Smooth muscle cell (in vitro differentiated cells): Measurements from ENCODE around the gene GLDN. TPM values are rescaled to one million over a fixed set of nuclear protein-coding genes. Genes with fewer than 3 reads are reported as not detected.

ENCODE experiments used
- DNase-seq: peaks from one replicate; lab custom pipeline; 2025; ENCODE audit not compliant: unreplicated experiment; lab: John Stamatoyannopoulos, UW
- H2AFZ ChIP-seq: fragments of 200-600 bp; sonication (generic); 2 replicates; pipeline ENCODE4 v1.6.0; 2016; ENCODE audit warnings: antibody characterized with exemption, low read depth, mild to moderate bottlenecking
- H3F3A ChIP-seq: fragments of 200-600 bp; sonication (generic); 2 replicates; pipeline ENCODE4 v1.6.0; 2017; ENCODE audit warnings: antibody characterized with exemption, low read depth
- H3K27ac ChIP-seq: fragments of 200-600 bp; sonication (generic); 2 replicates; pipeline ENCODE4 v1.5.1; 2016; ENCODE audit warnings: low read depth, mild to moderate bottlenecking
- H3K27me3 ChIP-seq: fragments of 200-600 bp; sonication (generic); 2 replicates; pipeline ENCODE4 v1.6.1; 2016; ENCODE audit warnings: low read depth, mild to moderate bottlenecking
- H3K36me3 ChIP-seq: fragments of 200-600 bp; sonication (generic); 2 replicates; pipeline ENCODE4 v1.5.1; 2016; ENCODE audit warnings: low read depth
- H3K4me1 ChIP-seq: fragments of 200-600 bp; sonication (generic); 2 replicates; pipeline ENCODE4 v1.5.1; 2016; ENCODE audit warnings: low read depth
- H3K4me2 ChIP-seq: fragments of 200-600 bp; sonication (generic); 2 replicates; pipeline ENCODE4 v1.6.0; 2016; ENCODE audit warnings: mild to moderate bottlenecking
- H3K4me3 ChIP-seq: fragments of 200-600 bp; sonication (generic); 2 replicates; pipeline ENCODE4 v1.5.1; 2016; ENCODE audit warnings: mild to moderate bottlenecking
- H3K79me2 ChIP-seq: fragments of 200-600 bp; sonication (generic); 2 replicates; pipeline ENCODE4 v1.6.0; 2016; ENCODE audit warnings: low read depth, mild to moderate bottlenecking
- H3K9ac ChIP-seq: fragments of 200-600 bp; sonication (generic); 2 replicates; pipeline ENCODE4 v1.6.0; 2016; ENCODE audit warnings: low read depth
- H3K9me3 ChIP-seq: fragments of 200-600 bp; sonication (generic); replicated peaks from 2 replicates; pipeline ENCODE4 v1.5.1; 2016; ENCODE audit warnings: low read depth
- H4K20me1 ChIP-seq: fragments of 200-600 bp; sonication (generic); 2 replicates; pipeline ENCODE4 v1.6.0; 2016; ENCODE audit warnings: low read depth
- CTCF ChIP-seq: fragments of 200-600 bp; sonication (generic); IDR thresholded peaks from 2 replicates; pipeline ENCODE4 v1.5.1; 2017; ENCODE audit warnings: borderline replicate concordance, mild to moderate bottlenecking, antibody characterized with exemption; ENCODE audit not compliant: insufficient read depth, poor library complexity, severe bottlenecking
- WGBS: methylation state at CpG from one replicate; pipeline ENCODE4 v1.1.7; 2016; ENCODE audit warnings: low lambda C conversion rate; 5-methylcytosine and 5-hydroxymethylcytosine counted together
- polyA plus RNA-seq: library from polyadenylated mRNA; unstranded; fragments of >200 nt; fragmentation: Nextera tagmentation; extraction: Ambion mirVana; gene quantifications from 2 replicates; pipeline ENCODE4 v1.2.1, GENCODE V29; 2016
- total RNA-seq: library from RNA; depleted of rRNA; stranded (reverse); fragments of >200 nt; gene quantifications from 2 replicates; pipeline ENCODE4 v1.2.3, GENCODE V29; 2014

Gene GLDN
- total and polyA plus RNA-seq, 2 experiments from 2014 or later: 0.18 to 0.81 TPM

GRCh38 chr15:51316636-51317035 lies 24.8 kb upstream of the GLDN start:
- H3K36me3 ChIP-seq: no peaks in the 10 kb centered on the region
- no peaks in the 10 kb centered on the region for H3K4me1 ChIP-seq
- no peak for TF ChIP-seq CTCF
- H3K79me2 ChIP-seq: no peaks in the 10 kb centered on the region
- H3F3A ChIP-seq: no peaks in the 10 kb centered on the region
- H3K9ac ChIP-seq: no peak overlapping the region
- no peak overlapping the region for H3K4me2 ChIP-seq
- no peak overlapping the region for H3K27ac ChIP-seq
- H3K27me3 ChIP-seq: no peaks in the 10 kb centered on the region
- no peaks in the 10 kb centered on the region for H4K20me1 ChIP-seq
- DNase-seq: no peak
- H3K9me3 ChIP-seq: no peaks in the 10 kb centered on the region
- H2AFZ ChIP-seq: no peak overlapping the region
- no peak overlapping the region for H3K4me3 ChIP-seq
- 100% methylated on average over 1 of the region's 1 CpG for WGBS

- H3F3A ChIP-seq: no peaks in the 10 kb centered on the region
- H4K20me1 ChIP-seq: no peaks in the 10 kb centered on the region
- H3K27me3 ChIP-seq: no peaks in the 10 kb centered on the region
- H3K79me2 ChIP-seq: no peaks in the 10 kb centered on the region
- H3K4me3 ChIP-seq: no peak overlapping the region
- H3K4me2 ChIP-seq: no peak overlapping the region
- no peak overlapping the region for H3K9ac ChIP-seq
- H2AFZ ChIP-seq: no peak overlapping the region
- no peaks in the 10 kb centered on the region for H3K4me1 ChIP-seq
- WGBS: 67% methylated on average over 7 of the region's 7 CpGs
- H3K27ac ChIP-seq: no peak overlapping the region
- no peaks in the 10 kb centered on the region for H3K36me3 ChIP-seq
- DNase-seq: no peak
- no peaks in the 10 kb centered on the region for H3K9me3 ChIP-seq
- no peak for TF ChIP-seq CTCF
These were observed 22.9 kb upstream of the GLDN start for GRCh38 chr15:51318382-51319150.

GRCh38 chr15:51319539-51319938 lies 21.9 kb upstream of the GLDN start:
- no peak for DNase-seq
- H3K27me3 ChIP-seq: no peaks in the 10 kb centered on the region
- H3K27ac ChIP-seq: no peak overlapping the region
- H3K4me2 ChIP-seq: no peak overlapping the region
- H3F3A ChIP-seq: no peaks in the 10 kb centered on the region
- no peaks in the 10 kb centered on the region for H3K36me3 ChIP-seq
- no peaks in the 10 kb centered on the region for H3K79me2 ChIP-seq
- H4K20me1 ChIP-seq: no peaks in the 10 kb centered on the region
- H3K4me1 ChIP-seq: no peaks in the 10 kb centered on the region
- 80% methylated on average over 2 of the region's 2 CpGs for WGBS
- H3K9ac ChIP-seq: no peak overlapping the region
- H2AFZ ChIP-seq: no peak overlapping the region
- TF ChIP-seq CTCF: no peak
- no peak overlapping the region for H3K4me3 ChIP-seq
- no peaks in the 10 kb centered on the region for H3K9me3 ChIP-seq

- Histone ChIP-seq H4K20me1 (no peaks in the 10 kb centered on the region), H3K9ac (no peak overlapping the region), H3K27ac (no peak overlapping the region), H3K4me3 (no peak overlapping the region), H3K36me3 (no peaks in the 10 kb centered on the region), H2AFZ (no peak overlapping the region), H3K79me2 (no peaks in the 10 kb centered on the region), H3K27me3 (no peaks in the 10 kb centered on the region), H3K4me2 (no peak overlapping the region), H3K4me1 (no peaks in the 10 kb centered on the region), H3F3A (no peaks in the 10 kb centered on the region), H3K9me3 (no peaks in the 10 kb centered on the region)
- WGBS: 94% methylated on average over 2 of the region's 2 CpGs
- TF ChIP-seq CTCF: no peak
- no peak for DNase-seq
These were observed 20.6 kb upstream of the GLDN start for GRCh38 chr15:51320843-51321242.
